NCI-H1092 (cell line): Measurements from ENCODE around the gene ABHD2.

Source experiments
- DNase-seq: peaks from one replicate; lab custom pipeline; 2025; lab: John Stamatoyannopoulos, UW

ABHD2 gene

GRCh38 chr15:89195836-89196235 lies 107.6 kb downstream of the ABHD2 start:
- DNase-seq, result no peak

- DNase-seq, result no peak
These were observed 108.0 kb downstream of the ABHD2 start for GRCh38 chr15:89196241-89196640.

DNA sequence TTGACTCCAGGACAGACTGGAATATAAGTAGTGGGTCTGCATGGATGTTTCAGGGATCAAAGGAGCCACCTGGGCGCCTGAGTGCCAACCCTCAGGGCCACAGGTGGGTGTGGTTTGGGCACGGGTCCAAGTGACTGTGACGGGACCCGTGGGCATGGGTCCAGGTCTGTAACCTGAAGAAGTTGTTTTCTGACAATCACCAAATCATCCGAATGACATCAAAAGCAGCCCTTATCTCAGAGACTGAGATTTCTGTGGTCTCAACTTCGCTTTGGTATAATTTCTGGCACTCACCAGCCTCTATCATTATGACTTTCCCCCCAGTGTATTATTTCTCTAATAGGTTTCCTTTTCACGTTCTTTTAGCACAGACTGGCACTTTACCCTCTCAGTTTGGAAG lies 108.7 kb downstream of the ABHD2 start:
- DNase-seq, result no peak

- no peak for DNase-seq
These were observed 109.3 kb downstream of the ABHD2 start for GRCh38 chr15:89197503-89197971.

- DNase-seq, result no peak
These were observed 109.9 kb downstream of the ABHD2 start for GRCh38 chr15:89198196-89198595.

GRCh38 chr15:89198934-89199333 lies 110.7 kb downstream of the ABHD2 start:
- no peak for DNase-seq

GRCh38 chr15:89199746-89200145 lies 111.5 kb downstream of the ABHD2 start:
- no peak for DNase-seq

GRCh38 chr15:89200182-89200581 lies 111.9 kb downstream of the ABHD2 start:
- DNase-seq, result no peak

GRCh38 chr15:89201465-89202005 lies 113.3 kb downstream of the ABHD2 start:
- no peak for DNase-seq

DNA sequence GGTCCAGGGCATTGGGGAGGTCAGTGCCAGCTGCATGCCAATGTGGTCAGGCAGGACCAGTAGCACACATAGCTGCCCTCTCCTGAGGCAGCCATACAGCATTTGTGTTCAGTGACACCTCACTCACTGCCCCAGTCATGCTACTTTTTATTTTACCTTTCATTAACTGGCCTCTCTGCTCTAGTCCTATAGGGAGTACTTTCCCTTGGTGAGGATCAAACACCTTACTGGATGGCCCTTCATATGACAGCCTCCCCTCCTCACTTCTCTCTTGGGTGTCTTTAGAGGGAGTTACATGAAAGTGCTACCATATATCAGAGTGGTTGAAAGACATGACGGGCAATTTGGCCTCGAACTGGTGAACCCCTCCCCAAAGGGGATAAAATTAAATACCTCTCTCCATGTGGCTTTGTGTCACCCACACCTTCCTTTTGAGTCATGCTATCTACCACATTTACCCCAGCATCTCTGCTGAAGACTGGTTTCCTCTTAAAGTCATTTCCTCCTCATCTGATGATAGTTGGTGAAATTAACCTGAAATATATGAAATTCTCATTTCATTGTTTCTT lies 115.5 kb downstream of the ABHD2 start:
- no peak for DNase-seq

DNA sequence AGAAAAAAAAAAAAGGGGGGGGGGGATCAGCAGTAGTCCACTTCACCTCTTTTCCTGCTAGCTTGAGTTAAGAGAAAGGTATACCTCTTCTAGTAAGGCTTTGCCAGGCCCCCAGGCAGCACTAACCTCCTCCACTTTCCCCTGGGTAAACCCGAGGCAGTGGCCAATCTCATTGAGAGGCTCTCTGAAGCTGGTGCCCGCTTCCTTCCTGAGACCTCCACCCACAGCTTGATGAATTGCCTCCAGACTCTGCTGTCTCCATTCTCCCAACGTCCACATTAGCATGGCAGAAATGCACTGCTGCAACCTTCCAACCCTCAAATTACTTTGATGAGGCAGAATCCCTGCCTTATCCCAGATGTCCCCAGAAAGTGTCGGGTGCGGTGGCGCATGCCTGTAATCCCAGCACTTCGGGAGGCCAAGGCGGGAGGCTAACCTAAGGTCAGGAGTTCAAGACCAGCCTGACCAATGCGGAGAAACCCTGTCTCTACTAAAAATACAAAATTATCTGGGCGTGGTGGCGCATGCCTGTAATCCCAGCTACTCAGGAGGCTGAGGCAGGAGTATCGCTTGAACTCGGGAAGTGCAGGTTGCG lies 117.8 kb downstream of the ABHD2 start:
- no peak for DNase-seq

- peak; percentile 71 for DNase-seq
These were observed 118.7 kb downstream of the ABHD2 start for GRCh38 chr15:89206908-89207331.

- no peak for DNase-seq
These were observed 120.0 kb downstream of the ABHD2 start for GRCh38 chr15:89208256-89208655.

DNA sequence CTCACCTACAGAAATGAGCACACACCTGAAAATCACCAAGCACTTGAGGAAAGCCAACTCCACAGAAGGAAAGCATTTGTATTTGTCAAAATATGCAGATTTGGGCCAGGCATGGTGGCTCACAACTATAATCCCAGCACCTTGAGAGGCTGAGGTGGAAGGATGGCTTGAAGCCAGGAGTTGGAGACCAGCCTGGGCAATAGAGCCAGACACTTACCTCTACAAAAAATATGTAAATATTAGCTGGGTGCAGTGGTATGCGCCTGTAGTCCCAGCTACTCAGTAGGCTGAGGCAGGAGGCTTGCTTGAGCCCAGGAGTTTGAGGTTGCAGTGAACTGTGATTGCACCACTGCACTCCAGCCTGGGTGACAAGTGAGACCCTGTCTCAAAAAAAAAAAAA lies 120.8 kb downstream of the ABHD2 start:
- no peak for DNase-seq

DNA sequence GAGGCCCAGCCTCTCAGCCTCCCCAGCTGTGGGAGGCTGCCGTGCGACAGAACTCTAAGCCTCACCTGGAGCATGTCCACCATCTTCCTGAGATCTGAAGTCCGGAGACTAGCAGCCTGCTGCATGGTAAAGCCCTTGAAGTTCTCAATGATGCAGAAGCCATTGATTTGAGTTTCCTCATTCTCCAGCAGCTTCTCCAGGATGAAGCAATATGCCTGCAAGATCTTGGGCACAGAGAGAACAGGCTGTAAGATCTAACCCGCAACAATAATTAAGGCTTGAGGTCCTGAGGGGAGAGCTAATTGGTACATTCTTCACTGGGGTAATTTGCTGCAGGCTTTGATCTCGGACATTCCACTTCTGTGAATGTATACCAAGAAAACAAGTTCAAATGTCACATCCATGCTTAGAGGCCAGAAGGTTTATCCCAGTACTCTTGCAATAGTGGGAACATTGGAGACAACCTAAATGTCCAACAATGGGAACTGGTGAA lies 123.5 kb downstream of the ABHD2 start:
- DNase-seq, result no peak

- DNase-seq, result no peak
These were observed 127.4 kb downstream of the ABHD2 start for GRCh38 chr15:89215627-89216026.

DNA sequence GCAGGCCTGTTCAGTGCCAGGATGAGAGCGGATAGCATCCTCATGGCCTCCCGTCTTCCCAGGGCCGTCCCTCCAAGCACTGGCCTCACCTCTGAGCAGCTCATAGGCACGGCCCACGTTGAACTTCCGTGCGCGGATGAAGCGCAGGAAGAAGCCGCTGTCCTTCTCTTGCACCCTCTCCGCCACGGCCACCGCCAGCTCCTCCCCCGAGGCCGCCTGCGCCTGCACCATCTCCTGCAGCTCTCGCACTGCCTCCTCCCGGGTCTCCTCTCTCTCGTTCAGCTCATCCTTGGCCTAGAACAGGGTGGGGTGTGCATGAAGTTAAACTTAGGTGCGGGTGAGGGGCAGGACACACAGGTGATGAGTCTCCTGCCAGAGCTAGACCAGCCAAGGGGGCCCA lies 128.8 kb downstream of the ABHD2 start:
- DNase-seq, result no peak

- DNase-seq, result no peak
These were observed 129.6 kb downstream of the ABHD2 start for GRCh38 chr15:89217686-89218376.

DNA sequence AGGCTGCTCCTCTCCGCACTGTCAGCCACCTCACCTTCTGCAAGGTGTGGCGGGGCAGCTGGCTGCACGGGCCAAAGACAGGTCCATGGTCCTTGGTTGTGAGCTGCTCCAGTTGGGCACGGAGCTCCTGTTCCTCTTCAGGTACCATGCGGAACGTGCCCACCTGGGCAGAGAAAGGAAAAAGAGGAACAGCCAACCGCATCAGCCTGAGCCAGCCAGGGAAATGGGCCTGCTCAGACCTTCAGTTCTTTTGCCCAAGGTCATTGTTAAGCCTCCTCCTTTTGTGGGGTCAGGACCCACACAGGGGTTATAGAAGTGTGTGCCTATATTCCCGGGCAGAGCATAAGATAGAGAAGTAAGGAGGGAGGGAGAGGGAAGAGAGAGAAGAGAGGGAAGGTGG lies 130.3 kb downstream of the ABHD2 start:
- no peak for DNase-seq

- DNase-seq, result no peak
These were observed 133.3 kb downstream of the ABHD2 start, which contains the start of gene RLBP1 for GRCh38 chr15:89221543-89221942. Gene RLBP1 (minus strand): TSS chr15:89221579. CDS start chr15:89218975, 2,604 bp downstream.

DNA sequence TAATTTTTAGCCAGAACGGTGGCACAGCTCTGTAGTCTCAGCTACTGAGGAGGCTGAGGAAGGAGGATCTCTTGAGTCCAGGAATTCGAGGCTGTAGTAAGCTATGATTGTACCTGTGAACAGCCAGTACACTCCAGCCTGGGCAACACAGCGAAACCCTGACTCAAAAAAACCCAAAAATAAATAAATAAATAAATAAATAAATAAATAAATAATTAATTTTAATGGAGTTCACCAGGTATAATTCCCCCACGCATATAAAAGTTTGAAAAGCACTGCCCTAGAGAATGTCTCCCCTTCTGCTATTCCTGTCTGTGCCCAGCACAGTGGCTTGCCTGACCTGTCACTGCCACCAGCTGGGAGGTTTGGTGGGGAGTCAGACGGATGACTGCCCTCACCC lies 137.3 kb downstream of the ABHD2 start:
- no peak for DNase-seq

DNA sequence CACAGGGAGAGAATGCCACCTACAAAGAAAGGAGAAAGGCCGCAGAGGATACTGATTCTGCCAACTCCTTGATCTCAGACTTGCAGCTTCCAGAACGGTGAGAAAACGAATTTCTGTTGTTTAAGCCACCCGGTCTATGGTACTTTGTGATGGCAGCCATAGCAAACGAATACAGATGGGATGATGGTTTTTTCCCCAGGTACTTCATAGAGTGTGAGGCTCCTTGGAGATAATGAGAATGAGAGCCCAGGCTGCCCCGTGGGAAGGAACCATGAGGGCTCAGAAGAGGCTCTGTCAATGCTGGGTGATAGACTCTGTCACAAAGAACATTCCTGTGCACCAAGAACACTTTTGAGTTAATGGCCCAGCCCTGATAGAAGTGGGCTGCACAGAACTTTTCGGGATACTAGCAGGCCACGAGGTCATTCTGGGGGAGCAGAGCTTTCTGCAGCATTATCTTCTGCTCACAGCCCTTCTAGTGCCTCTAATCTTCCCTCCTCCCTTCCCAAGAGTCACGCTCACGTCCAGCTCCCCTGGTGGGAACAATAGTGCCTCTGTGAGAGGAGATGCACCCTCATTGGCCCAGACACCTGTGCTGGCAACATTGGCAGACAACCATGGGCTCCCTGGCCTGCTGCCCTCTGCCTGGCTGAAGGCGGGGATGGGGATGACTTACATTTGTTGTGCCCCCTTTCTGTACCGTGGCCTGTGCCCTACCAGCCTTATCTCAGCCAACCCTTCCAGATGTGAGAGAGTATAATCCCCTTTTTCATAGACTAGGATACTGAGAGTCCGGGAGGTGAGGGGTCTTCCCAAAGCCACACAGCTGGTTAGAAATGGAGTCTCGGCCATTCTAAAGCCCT lies 138.3 kb downstream of the ABHD2 start:
- DNase-seq, result no peak
